ENCODE results near the gene LYAR. TPM values are rescaled to one million over a fixed set of nuclear protein-coding genes. Genes with fewer than 3 reads are reported as not detected.
"Not testable (repeated sequence)": the region's sequence is repeated elsewhere in the genome, so short reads cannot be mapped to it uniquely, and the experiment has no call there.

LYAR gene
- total RNA-seq, 1 experiment from 2014 or later = 80.0 TPM

- DNase-seq (ENCODE audit: low read depth) = no peak
Measured at GRCh38 chr4:4268776-4269175, 21.2 kb downstream of the LYAR start.

DNA sequence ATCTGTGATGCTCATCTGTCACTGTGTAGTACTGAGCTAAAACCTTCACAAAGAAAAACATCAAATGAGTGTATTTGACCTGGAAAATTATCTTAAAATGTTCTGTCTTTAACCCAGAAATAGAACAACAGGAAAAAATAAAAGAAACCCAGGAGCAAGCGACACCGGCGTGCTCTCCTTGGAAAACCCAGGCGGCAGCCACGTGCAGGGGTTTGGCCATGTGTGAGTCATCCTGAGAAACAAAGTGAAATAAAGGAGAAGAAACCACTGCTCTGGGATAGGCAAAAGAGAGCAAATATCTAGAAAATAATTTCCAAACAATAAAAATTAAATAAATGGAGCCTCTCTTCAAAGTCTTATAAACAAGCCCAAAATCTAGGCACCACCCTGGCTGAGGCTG, 22.0 kb downstream of the LYAR start:
- peak; percentile 39 for DNase-seq (ENCODE audit: low read depth)

DNA sequence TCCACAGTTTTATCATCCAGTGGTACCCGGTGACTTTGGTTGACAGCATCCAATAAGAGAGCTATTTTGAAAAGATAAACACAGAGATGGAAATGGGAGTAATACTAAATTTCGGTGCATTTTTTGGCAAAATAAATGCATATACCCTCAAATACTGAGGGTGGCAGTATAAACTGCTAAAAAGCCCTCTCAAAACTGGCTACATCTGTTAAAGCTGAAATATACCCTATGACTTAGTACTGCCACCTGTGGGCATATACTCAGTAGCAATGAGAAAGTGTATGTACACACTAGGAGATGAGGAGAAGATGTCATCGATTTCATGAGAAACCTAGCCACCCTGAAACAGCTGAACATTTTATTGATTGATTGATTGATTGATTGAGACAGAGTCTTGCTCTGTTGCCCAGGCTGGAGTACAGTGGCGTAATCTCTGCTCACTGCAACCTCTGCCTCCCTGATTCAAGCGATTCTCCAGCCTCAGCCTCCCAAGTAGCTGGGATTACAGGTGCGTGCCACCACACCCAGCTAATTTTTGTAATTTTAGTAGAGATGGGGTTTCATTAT, 29.7 kb downstream of the LYAR start:
- DNase-seq (ENCODE audit: low read depth) = peak; percentile 37

GRCh38 chr4:4259484-4260100, 30.4 kb downstream of the LYAR start:
- DNase-seq (ENCODE audit: low read depth) = no peak

GRCh38 chr4:4257705-4258104, 32.2 kb downstream of the LYAR start:
- not testable (repeated sequence) for DNase-seq (ENCODE audit: low read depth)

DNA sequence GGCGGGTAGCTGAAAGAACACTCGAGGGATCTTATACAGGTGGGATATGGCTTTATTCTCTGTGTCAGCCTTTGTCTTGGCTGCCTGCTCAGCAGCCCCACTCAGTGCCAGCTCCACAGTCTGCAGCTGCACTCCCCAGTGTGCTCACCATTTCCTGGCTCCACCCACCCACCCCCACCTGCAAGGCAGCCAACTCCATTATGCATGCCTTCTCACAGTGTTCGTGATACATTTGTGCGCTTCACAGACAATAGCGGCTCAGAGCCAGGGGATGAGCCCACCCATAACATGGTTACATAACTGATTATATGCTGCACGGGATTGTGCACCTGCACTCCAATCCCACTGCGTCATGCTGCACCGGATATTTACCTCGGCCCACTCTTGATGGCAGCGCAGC, 33.2 kb downstream of the LYAR start:
- no peak for DNase-seq (ENCODE audit: low read depth)

DNA sequence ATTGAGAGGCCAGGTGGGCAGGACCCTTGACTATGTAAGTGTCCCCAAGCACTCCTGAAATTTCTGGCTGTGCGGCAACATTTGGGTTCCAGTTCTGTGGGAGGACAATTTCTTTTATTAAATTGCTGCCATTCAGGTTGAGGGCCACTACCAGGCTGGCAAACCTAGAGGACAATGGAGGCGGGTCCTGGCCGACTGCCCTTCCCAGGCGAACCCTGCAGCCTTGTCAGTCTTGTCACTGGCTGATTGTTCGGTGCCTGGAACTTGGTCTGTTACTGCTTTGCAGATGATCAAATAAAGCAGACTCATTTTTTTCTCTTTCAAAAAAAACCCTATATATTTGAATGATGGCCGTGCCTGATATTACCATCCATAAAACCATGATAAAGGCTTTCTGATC, 35.3 kb downstream of the LYAR start:
- no peak for DNase-seq (ENCODE audit: low read depth)

GRCh38 chr4:4254199-4254598, 35.8 kb downstream of the LYAR start:
- no peak for DNase-seq (ENCODE audit: low read depth)

GRCh38 chr4:4249866-4250265, 40.1 kb downstream of the LYAR start:
- DNase-seq (ENCODE audit: low read depth) = no peak

- not testable (repeated sequence) for DNase-seq (ENCODE audit: low read depth)
Measured at GRCh38 chr4:4249342-4249741, 40.6 kb downstream of the LYAR start.

- no peak for DNase-seq (ENCODE audit: low read depth)
Measured at GRCh38 chr4:4248885-4249203, 41.1 kb downstream of the LYAR start.

DNA sequence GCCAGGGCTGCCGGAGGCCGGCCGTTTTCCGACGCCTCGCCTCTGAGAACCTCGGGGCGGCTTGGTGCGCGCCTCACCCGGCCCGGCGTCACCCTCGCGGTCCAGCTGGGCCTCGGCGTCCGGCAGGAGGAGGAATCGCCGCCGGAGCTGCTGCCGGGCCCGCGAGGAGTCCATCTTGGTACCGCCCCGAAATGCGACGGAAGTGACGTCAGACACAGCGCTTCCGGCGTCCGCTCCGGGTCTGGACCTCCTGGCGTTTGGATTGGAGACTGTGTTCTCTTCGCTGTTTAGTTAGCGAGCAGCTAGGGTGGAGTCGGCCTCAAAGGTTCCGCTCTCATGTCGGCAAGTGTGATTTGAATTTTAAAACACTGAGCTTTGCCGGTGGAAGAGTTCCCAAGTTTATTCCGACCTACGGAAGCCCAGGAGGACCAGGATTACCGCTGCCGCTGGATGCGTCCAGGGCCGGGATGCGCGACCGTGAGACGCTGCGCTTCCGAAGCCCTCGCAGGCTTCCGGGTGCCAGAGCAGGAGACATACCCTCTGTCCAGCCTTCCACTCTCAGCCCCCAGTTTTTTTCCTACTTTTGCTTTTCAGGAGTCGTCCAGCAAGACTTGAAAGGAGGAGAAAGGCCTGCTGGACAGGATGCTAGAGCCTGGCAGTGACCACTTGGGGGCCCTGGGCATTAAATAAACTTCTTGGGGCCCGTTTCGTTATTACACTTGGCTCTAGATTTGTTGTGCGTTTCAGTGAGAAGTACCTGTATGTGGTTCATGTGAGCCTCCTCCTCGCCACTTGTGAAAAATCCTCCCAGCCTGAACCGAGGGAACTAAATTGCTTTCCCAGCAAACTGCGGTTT, 41.7 kb downstream of the LYAR start, which contains the start of gene TMEM128:
TSS of gene TMEM128 (minus strand) at position 195 of the 856 bp plus-strand sequence. CDS start at position 174, 21 bp downstream.
- DNase-seq (ENCODE audit: low read depth) = peak; percentile 95

DNA sequence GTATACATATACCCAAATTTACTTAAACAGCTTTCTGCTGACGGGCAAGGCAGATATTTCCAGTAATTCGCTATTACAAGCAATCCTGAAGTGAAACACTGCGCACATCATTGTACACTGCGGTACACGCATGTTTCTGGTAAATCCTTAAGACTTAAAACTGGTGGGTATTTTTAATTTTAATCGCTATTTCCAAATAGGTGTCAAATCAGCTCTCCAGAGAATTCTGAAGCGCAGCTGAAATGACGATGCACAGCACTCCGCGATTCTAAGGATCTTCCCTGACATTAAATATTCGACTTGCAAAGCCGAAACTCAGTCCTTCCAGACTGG, 42.3 kb downstream of the LYAR start:
- DNase-seq (ENCODE audit: low read depth) = no peak

GRCh38 chr4:4245172-4245571, 44.8 kb downstream of the LYAR start:
- DNase-seq (ENCODE audit: low read depth) = no peak

GRCh38 chr4:4239551-4239950, 50.4 kb downstream of the LYAR start:
- DNase-seq (ENCODE audit: low read depth) = not testable (repeated sequence)

DNA sequence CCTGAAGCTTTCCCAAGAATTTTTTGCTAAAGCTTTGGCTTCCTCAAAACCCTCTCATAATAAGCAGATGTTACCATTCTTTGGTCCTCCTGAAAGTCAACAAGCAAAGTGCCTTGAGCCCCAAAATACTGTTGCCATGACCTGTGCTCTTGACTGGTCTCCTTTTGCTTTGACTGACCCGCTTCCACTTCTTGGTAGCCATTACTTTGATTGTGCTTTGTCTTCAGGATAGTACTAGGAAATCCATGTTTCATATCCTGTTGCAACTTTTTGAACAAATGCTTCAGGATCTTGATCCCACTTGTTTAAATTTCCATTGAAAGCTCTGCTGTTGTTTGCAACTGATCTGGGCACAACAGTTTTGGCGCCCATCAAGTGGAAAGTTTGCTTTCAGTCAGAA, 56.3 kb downstream of the LYAR start:
- no peak for DNase-seq (ENCODE audit: low read depth)

GRCh38 chr4:4228356-4228668, 61.6 kb downstream of the LYAR start:
- no peak for DNase-seq (ENCODE audit: low read depth)

- no peak for DNase-seq (ENCODE audit: low read depth)
Measured at GRCh38 chr4:4227510-4228355, 62.2 kb downstream of the LYAR start.

DNA sequence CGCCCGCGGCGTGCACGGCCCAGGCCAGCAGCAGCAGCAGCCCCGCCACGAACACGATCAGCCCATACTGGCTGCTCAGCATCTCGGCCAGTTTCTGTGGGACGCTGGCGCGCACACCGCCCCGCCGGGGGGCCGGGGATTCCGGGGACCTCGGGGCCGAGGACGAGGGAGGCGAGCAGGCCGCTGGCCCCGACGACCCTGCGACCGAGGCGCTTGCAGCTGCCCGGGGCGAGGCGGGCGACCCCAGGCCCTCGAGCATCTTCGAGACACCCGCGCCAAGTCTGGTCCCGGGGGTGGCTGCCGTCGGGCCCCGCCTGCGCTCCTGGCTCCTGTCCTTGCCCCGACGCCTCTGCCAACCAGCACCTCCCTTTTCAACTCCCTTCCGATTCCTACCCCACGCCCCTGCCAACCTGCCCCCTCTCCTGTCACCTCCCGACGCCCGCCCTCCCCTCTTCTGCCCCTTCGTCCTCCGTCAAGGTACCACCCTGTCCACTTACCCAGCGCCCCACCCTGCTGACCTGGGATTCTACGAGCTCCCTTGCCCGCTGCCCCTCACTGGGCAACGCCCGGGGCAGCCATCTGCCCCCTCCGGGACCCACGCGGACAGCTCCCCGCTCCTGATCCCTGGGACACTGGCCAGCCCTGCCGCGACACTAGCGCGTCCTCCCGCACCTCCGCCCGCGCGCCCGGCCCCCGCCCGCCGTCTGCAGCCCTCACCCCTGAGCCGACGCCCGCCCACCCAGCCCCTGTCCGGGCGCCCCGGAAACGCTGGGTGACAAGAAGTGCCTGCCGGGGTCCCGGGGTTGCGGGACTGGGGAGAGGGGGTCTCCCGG, 63.1 kb downstream of the LYAR start, which contains the start of gene OTOP1:
TSS of gene OTOP1 (minus strand) at position 324 of the 833 bp plus-strand sequence. CDS start at position 259, 65 bp downstream.
- no peak for DNase-seq (ENCODE audit: low read depth)

- no peak for DNase-seq (ENCODE audit: low read depth)
Measured at GRCh38 chr4:4225915-4226605, 63.9 kb downstream of the LYAR start.
